Muscle layer of duodenum (tissue), 2 donors: Measurements from ENCODE around the gene ARHGDIG.

Experiments used
- H3K27ac ChIP-seq: one replicate; pipeline ENCODE4 v1.7.0; 2013; ENCODE audit warnings: mild to moderate bottlenecking, low read length
- H3K27me3 ChIP-seq: one replicate; pipeline ENCODE4 v1.7.0; 2013; ENCODE audit warnings: low read depth, mild to moderate bottlenecking, control low read depth, low read length
- H3K36me3 ChIP-seq, 2 donors: one replicate each; pipeline ENCODE4 v1.7.0; 2013; ENCODE audit warnings: low read length in 2 of 2, control low read depth in 1 of 2, mild to moderate bottlenecking in 1 of 2; ENCODE audit not compliant: insufficient read depth in 2 of 2, control insufficient read depth in 1 of 2
- H3K4me1 ChIP-seq, 2 donors: one replicate each; pipeline ENCODE4 v1.7.0; 2013; ENCODE audit warnings: low read length in 2 of 2, mild to moderate bottlenecking in 2 of 2, control low read depth in 1 of 2, moderate library complexity in 1 of 2; ENCODE audit not compliant: insufficient read depth in 2 of 2, control insufficient read depth in 1 of 2
- H3K4me3 ChIP-seq, 2 donors: one replicate each; pipeline ENCODE4 v1.7.0; 2013; ENCODE audit warnings: low read length in 2 of 2, low read depth in 1 of 2, mild to moderate bottlenecking in 1 of 2
- H3K9me3 ChIP-seq, 2 donors: one replicate each; pipeline ENCODE4 v1.7.0; 2013; ENCODE audit warnings: low read length in 2 of 2, control low read depth in 1 of 2, mild to moderate bottlenecking in 1 of 2; ENCODE audit not compliant: control insufficient read depth in 1 of 2
- donor health status: healthy.

ARHGDIG gene

DNA sequence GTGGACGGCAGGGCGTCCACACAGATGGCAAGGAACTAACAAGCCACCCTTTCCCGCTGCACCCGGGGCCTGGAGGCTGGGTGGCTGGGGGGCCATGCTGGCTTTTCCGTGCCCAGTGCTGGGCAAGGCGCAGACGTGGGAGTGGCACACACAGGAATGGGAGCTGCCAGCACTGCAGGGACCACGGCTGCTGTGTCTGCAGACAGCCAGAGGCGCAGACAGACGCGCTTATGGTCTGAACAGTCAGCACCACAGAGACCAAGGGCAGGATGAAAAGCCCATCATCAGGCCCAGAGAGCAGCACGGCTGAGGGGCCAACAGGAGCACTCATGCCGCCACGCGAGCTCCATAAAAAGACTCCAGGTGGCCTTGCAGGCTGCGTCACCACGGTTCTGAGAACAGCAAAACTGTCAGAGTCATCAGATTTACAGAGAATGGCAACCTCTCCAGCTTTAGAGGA, 26.6 kb downstream of the ARHGDIG start:
- no peaks in the 10 kb centered on the region for H3K9me3 ChIP-seq
- H3K4me1 ChIP-seq, result no peaks in the 10 kb centered on the region
- H3K27ac ChIP-seq, result no peak overlapping the region
- H3K36me3 ChIP-seq, result peaks cover 24 to 63% of the 10 kb centered on the region in 2 donors
- H3K4me3 ChIP-seq, result no peak overlapping the region
- H3K27me3 ChIP-seq, result no peaks in the 10 kb centered on the region

DNA sequence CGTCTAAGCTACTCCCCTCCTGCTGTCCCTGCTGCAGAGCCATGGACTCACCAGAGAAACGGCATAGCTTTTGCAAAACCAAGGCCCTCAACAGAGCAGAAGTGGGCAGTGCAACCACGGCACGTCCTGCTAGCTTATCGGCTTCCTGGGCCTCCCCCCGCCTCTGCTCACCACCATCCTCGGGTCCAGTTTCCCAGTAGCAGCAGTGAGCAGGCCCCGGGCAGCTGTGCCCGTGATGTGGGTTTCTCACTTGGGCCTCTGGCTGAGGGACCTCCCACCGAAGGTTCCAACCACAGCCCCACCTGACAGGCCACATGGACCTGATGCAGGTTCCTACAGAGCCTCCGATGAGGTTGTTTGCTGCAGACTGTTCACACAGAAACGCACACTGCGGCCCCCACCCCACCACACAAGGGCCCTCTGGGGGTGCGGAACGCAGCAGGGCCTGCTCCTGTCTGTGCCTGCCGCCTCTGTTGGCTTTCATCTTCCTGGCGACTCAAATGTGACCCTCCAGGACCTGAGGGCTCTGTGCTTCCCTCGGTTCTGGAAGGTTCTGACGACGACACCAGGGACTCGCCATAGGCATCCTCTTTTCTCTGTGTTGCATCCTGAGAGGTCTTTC, 27.4 kb downstream of the ARHGDIG start:
- Histone ChIP-seq H3K4me1 (no peaks in the 10 kb centered on the region), H3K36me3 (peaks cover 18 to 64% of the 10 kb centered on the region in 2 donors), H3K27me3 (no peaks in the 10 kb centered on the region), H3K27ac (no peak overlapping the region), H3K4me3 (no peak overlapping the region), H3K9me3 (no peaks in the 10 kb centered on the region)

DNA sequence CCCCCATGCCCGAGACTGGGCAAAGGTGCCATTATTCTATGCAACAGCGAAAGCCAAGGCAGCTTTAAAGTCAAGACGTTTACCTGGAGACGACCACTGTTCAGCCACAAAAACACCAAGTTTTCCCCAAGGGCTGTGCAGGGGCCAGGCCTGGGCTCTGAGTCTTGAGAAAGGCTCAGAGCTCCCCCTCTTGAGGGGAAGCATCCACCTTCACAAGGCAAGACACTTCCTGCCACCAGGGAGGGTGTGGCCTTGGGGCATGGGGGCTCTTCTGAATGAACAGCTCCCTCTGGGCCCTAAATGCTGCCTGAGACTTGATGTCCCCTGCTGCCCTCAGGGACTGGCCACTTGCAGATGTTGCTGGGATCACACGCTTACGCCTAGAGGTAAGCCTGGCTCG, 29.1 kb downstream of the ARHGDIG start:
- no peak overlapping the region for H3K4me3 ChIP-seq
- H3K27me3 ChIP-seq, result no peaks in the 10 kb centered on the region
- no peaks in the 10 kb centered on the region for H3K4me1 ChIP-seq
- H3K9me3 ChIP-seq, result no peaks in the 10 kb centered on the region
- peaks cover 35 to 68% of the 10 kb centered on the region in 2 donors for H3K36me3 ChIP-seq
- no peak overlapping the region for H3K27ac ChIP-seq

DNA sequence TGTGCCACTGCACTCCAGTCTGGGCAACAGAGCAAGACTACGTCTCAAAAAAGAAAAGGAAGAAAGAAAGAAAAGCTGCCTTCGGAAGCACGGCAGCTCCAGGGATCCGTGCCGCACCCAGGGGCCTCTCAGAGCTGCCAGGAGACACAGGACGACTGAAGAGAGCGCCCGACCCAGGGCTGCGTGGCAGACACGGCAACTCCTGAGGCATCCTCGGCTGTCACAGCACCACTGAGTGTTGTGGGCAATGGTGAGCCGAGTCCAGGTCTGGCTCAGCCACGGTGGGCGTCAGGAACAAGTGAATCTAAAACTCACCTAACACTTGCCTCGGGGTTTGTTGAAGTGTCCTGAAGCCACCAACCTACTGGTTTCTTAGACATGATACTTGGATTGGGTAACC, 31.3 kb downstream of the ARHGDIG start:
- no peak overlapping the region for H3K4me3 ChIP-seq
- H3K4me1 ChIP-seq, result no peaks in the 10 kb centered on the region
- peaks cover 35 to 61% of the 10 kb centered on the region in 2 donors for H3K36me3 ChIP-seq
- no peaks in the 10 kb centered on the region for H3K27me3 ChIP-seq
- H3K9me3 ChIP-seq, result no peaks in the 10 kb centered on the region
- H3K27ac ChIP-seq, result no peak overlapping the region

DNA sequence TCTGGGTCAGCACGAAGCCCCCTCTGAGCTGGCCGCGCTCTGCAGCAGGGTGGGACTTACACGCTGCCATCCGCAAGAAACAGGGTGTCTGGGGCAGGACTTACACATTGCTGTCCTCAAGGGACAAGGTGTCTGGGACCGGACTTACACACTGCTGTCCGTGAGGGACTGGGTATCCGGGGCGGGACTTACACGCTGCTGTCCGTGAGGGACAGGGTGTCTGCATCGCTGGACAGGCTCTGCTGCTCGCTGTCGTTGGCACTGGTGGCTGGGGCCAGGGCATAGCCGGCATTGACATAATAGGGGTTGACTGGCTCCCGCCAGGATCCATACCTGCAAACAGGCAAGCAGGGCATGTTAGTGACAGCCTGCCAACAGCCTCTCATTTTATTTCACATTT, 34.0 kb downstream of the ARHGDIG start:
- Histone ChIP-seq H3K27ac (no peak overlapping the region), H3K4me1 (no peaks in the 10 kb centered on the region), H3K4me3 (no peak overlapping the region), H3K27me3 (no peaks in the 10 kb centered on the region), H3K9me3 (no peaks in the 10 kb centered on the region), H3K36me3 (peaks cover 22 to 46% of the 10 kb centered on the region in 2 donors)

DNA sequence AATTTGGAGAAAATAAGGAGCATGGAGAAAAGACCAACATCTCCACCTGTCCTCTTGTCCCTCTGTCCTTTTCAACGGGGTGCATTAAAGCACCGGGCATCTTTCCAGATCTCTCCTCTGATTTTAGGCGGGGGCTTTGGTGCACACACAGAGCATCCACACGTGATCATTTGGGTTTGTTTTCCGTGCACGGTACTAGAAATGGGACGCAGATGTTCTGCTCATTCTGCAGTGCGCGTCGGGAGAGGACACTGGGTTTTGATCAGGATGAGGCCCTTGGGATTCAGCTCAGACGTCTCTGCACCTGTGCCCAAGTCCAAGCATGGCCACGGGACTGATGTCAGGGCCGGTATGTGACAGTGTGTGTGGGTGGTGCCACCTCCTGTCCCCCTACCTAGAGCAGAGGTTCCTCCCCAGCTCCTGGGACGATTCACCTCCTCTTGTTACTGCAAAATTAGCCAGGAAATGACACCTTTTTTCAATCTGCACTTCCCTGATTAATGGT, 34.5 kb downstream of the ARHGDIG start:
- no peak overlapping the region for H3K4me3 ChIP-seq
- H3K36me3 ChIP-seq, result peaks cover 19 to 42% of the 10 kb centered on the region in 2 donors
- no peak overlapping the region for H3K27ac ChIP-seq
- H3K27me3 ChIP-seq, result no peaks in the 10 kb centered on the region
- no peaks in the 10 kb centered on the region for H3K9me3 ChIP-seq
- H3K4me1 ChIP-seq, result no peaks in the 10 kb centered on the region

DNA sequence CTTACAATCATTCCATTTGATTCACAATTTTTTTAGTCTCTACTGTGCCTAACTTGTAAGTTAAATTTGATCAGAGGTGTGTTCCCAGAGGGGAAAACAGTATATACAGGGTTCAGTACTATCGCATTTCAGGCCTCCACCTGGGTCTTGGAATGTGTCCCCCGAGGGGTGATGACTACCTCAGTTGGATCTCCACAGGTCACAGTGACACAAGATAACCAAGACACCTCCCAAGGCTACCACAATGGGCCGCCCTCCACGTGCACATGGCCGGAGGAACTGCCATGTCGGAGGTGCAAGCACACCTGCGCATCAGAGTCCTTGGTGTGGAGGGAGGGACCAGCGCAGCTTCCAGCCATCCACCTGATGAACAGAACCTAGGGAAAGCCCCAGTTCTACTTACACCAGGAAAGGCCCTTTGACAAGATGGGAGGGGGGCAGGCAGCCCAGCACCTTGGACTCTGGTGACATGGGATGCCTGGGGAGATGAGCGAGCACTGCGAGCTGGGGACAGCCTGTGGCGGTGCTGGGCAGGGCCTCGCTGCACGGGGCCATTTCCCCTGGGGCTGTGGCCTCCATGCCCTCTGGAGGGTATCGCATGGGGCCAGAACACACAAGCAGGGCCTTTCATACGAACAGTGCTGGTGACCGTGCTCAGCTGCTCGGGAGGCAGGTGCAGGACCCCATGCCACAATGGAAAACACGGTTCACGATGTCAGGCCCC, 36.5 kb downstream of the ARHGDIG start:
- Histone ChIP-seq H3K9me3 (no peaks in the 10 kb centered on the region), H3K27me3 (no peaks in the 10 kb centered on the region), H3K4me1 (no peaks in the 10 kb centered on the region), H3K27ac (no peak overlapping the region), H3K4me3 (no peak overlapping the region), H3K36me3 (peaks cover 19 to 37% of the 10 kb centered on the region in 2 donors)

DNA sequence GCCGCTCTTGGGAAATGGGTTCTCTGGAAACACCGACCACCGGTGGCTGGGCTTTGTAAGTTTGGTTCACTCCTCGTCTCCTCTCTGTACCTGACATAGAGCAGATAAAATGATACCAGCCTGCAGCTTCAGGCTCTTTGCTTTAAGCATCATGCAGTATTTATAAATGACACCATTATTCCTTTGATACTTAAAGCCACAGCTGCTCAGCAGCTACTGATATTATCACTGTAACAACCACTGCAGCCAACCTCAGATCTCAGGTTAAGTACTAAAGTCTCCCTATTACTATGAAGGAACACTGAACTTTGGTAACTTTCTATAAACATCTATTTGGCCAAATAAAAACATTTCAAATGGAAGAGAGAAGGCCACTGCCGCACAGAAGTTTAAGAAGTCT, 37.2 kb downstream of the ARHGDIG start:
- no peak overlapping the region for H3K4me3 ChIP-seq

DNA sequence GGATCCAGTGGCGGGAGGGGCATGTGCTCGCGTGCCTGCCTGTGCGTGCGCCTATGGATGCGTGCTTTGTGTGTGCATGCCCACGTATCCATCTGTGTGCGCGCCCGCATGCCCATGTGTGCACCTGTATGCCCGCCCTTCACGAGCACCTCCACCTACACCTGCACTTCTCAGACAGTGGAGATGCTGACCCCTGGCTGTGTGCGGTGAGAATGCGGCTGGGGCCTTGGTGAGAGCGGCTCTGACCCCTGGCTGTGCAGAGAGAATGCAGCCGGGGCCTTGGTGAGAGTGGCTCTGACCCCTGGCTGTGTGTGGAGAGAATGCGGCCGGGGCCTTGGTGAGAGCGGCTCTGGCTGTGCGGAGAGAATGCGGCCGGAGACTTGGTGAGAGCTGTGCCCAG, 38.2 kb downstream of the ARHGDIG start:
- Histone ChIP-seq H3K36me3 (peaks cover 8 to 20% of the 10 kb centered on the region in 2 donors), H3K4me1 (no peaks in the 10 kb centered on the region), H3K9me3 (no peaks in the 10 kb centered on the region), H3K27me3 (no peaks in the 10 kb centered on the region), H3K4me3 (no peak overlapping the region), H3K27ac (no peak overlapping the region)

More for the DNA sequence above, 37.2 kb downstream of the ARHGDIG start:
- Histone ChIP-seq H3K9me3 (no peaks in the 10 kb centered on the region), H3K4me1 (no peaks in the 10 kb centered on the region), H3K27me3 (no peaks in the 10 kb centered on the region), H3K27ac (no peak overlapping the region), H3K36me3 (peaks cover 19 to 31% of the 10 kb centered on the region in 2 donors)

DNA sequence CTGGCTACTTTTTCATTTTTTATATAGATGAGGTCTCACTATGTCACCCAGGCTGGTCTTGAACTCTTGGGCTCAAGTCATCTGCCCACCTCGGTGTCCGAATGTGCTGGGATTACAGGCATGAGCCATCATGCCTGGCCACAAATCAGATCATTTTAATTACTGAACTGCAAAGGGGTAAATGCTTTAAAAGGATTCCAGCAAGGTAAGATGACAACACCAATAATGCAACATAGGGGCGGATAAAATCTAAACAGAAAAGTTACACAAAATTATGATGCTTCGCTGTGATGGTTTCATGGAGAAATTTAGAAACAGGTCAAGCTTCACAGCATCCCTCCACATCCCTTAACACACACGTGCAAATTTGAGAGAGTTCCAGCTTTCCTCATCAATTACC, 39.8 kb downstream of the ARHGDIG start:
- no peaks in the 10 kb centered on the region for H3K27me3 ChIP-seq
- H3K27ac ChIP-seq, result no peak overlapping the region
- H3K36me3 ChIP-seq, result peaks cover 0 to 11% of the 10 kb centered on the region in 2 donors
- H3K4me1 ChIP-seq, result no peaks in the 10 kb centered on the region
- no peaks in the 10 kb centered on the region for H3K9me3 ChIP-seq
- no peak overlapping the region for H3K4me3 ChIP-seq

DNA sequence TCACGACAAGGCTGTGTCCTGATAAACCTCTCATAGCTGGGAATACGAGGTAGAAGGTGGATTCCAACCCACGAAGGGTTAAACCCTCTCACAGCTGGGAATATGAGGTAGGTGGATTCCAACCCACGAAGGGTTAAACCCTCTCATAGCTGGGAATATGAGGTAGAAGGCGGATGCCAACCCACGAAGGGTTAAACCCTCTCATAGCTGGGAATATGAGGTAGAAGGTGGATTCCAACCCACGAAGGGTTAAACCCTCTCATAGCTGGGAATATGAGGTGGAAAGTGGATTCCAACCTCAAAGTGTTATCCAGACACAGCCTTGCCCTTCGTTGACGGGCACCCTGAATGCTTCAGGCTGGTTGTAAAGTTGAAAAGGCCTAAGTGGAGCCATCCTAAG, 41.1 kb downstream of the ARHGDIG start:
- no peaks in the 10 kb centered on the region for H3K9me3 ChIP-seq
- H3K4me3 ChIP-seq, result no peak overlapping the region
- H3K4me1 ChIP-seq, result no peaks in the 10 kb centered on the region
- no peaks in the 10 kb centered on the region for H3K27me3 ChIP-seq
- H3K27ac ChIP-seq, result no peak overlapping the region
- H3K36me3 ChIP-seq, result peaks cover 0 to 11% of the 10 kb centered on the region in 2 donors
